Panc1 (cell line): ENCODE data around the gene ASB2. TPM values are rescaled to one million over a fixed set of nuclear protein-coding genes. Genes with fewer than 3 reads are reported as not detected.

Experiments used
- ATAC-seq: fragments of 200-7000 bp; cut with Tn5 transposase; 2 replicates; pipeline ENCODE4 v1.9.1; 2020; ENCODE audit warnings: mild to moderate bottlenecking, moderate library complexity
- BruUV-seq: library from RNA; stranded (reverse); fragments of 400-500 nt; replicated peaks from 2 replicates; lab custom pipeline; 2021; lab: Mats Ljungman, UMichigan
- CTCF ChIA-PET: fragments of 300-600 bp; sonication (Branson Sonifier 250); formaldehyde crosslinking; loops from one replicate; lab custom pipeline; 2022; ENCODE audit warnings: antibody characterized with exemption; lab: Charles Lee
- POLR2A ChIA-PET: fragments of 300-600 bp; sonication (Branson Sonifier 250); formaldehyde crosslinking; loops from one replicate; lab custom pipeline; 2022; ENCODE audit warnings: antibody characterized with exemption; lab: Charles Lee
- DNase-seq: peaks from one replicate; pipeline ENCODE4 v3.0.0-alpha.2; 2010; ENCODE audit warnings: low read depth, low spot score
- H3K27ac ChIP-seq: 2 replicates; pipeline ENCODE4 v1.5.1; 2011; ENCODE audit warnings: mild to moderate bottlenecking, low read length, inconsistent platforms
- H3K27me3 ChIP-seq: fragments of 200-500 bp; sonication (Bioruptor generic); 2 replicates; pipeline ENCODE4 v1.6.0; 2014; ENCODE audit warnings: low read length, inconsistent platforms; ENCODE audit not compliant: control insufficient read depth, insufficient read depth
- H3K36me3 ChIP-seq: fragments of 200-500 bp; sonication (Bioruptor generic); 2 replicates; pipeline ENCODE4 v1.5.1; 2014; ENCODE audit warnings: inconsistent platforms, mild to moderate bottlenecking, low read length, moderate library complexity; ENCODE audit not compliant: control insufficient read depth, insufficient read depth
- H3K4me1 ChIP-seq: 2 replicates; pipeline ENCODE4 v1.5.1; 2011; ENCODE audit warnings: inconsistent platforms, mild to moderate bottlenecking, low read length, moderate library complexity; ENCODE audit not compliant: control insufficient read depth, insufficient read depth
- H3K4me3 ChIP-seq, 2 experiments: 2 replicates each; pipeline ENCODE4 v1.5.1; 2011 to 2012; ENCODE audit warnings: low read depth in 2 of 2, low read length in 2 of 2, mild to moderate bottlenecking in 2 of 2, inconsistent platforms in 1 of 2, moderate library complexity in 1 of 2
- H3K9me3 ChIP-seq: fragments of 200-500 bp; sonication (Bioruptor generic); 2 replicates; pipeline ENCODE4 v1.5.1; 2014; ENCODE audit warnings: low read depth, mild to moderate bottlenecking, inconsistent platforms, low read length, moderate library complexity; ENCODE audit not compliant: control insufficient read depth, insufficient read depth
- CTCF ChIP-seq: fragments of 450-650 bp; IDR thresholded peaks from 2 replicates; pipeline ENCODE4 v1.5.1; 2017; ENCODE audit warnings: mild to moderate bottlenecking
- POLR2AphosphoS5 ChIP-seq: IDR thresholded peaks from 2 replicates; pipeline ENCODE4 v1.6.1; 2012; ENCODE audit warnings: mild to moderate bottlenecking, low read depth, low read length, moderate library complexity
- REST ChIP-seq, 2 experiments: IDR thresholded peaks; 2 replicates each; pipeline ENCODE4 v1.6.1; 2011 to 2012; ENCODE audit warnings: low read depth in 2 of 2, control low read depth in 1 of 2, low read length in 1 of 2, mild to moderate bottlenecking in 1 of 2, moderate library complexity in 1 of 2; ENCODE audit not compliant: insufficient read depth in 1 of 2
- SIN3A ChIP-seq: IDR thresholded peaks from 2 replicates; pipeline ENCODE4 v1.6.1; 2012; ENCODE audit warnings: low read depth, mild to moderate bottlenecking, low read length, moderate library complexity, borderline replicate concordance; ENCODE audit not compliant: insufficient read depth
- TCF7L2 ChIP-seq: IDR thresholded peaks from 2 replicates; pipeline ENCODE4 v1.6.1; 2011; ENCODE audit warnings: mild to moderate bottlenecking, low read depth, low read length, inconsistent platforms
- in situ Hi-C: cut with HindIII; loops from 2 replicates; pipeline ENCODE4 v1.10.0; 2016; ENCODE audit warnings: low sequenced_read_pairs, low pct_unique_long_range_greater_than_20kb
- intact Hi-C: fragments of 100-400 bp; cut with micrococcal nuclease; formaldehyde crosslinking; loops from one replicate; pipeline ENCODE4 v1.10.0; 2022; ENCODE audit not compliant: unreplicated experiment
- total RNA-seq: library from RNA; stranded (reverse); gene quantifications from one replicate; pipeline ENCODE4 v1.2.1, GENCODE V29; 2021; ENCODE audit not compliant: unreplicated experiment

Gene ASB2
- total RNA-seq, 1 experiment from 2014 or later, result 0.28 TPM

- ChIA-PET POLR2A (no interaction called here), CTCF (no interaction called here)
- Histone ChIP-seq H3K4me1 (no peaks in the 10 kb centered on the region), H3K9me3 (no peaks in the 10 kb centered on the region), H3K4me3 (no peak overlapping the region), H3K36me3 (no peaks in the 10 kb centered on the region), H3K27me3 (no peaks in the 10 kb centered on the region), H3K27ac (no peak overlapping the region)
- in situ Hi-C loops, result no loop called here
- no peak for DNase-seq
- TF ChIP-seq CTCF, result no peak
- BruUV-seq, result no TSS peak
- no peak for ATAC-seq
- intact Hi-C loops, result no loop called here
Observed at GRCh38 chr14:93914278-93914677, 62.1 kb downstream of the ASB2 start.

- DNase-seq, result no peak
- Histone ChIP-seq H3K36me3 (no peaks in the 10 kb centered on the region), H3K27me3 (no peaks in the 10 kb centered on the region), H3K4me1 (no peaks in the 10 kb centered on the region), H3K4me3 (no peak overlapping the region), H3K27ac (no peak overlapping the region), H3K9me3 (no peaks in the 10 kb centered on the region)
- ATAC-seq, result no peak
- in situ Hi-C loops, result no loop called here
- no TSS peak for BruUV-seq
- intact Hi-C loops, result no loop called here
- CTCF ChIA-PET, result no interaction called here
- POLR2A ChIA-PET, result interaction anchor here (0.7 kb wide), 1 partner anchor 99 kb away, joined by 4 read pairs; no protein-coding TSS in a partner anchor
- TF ChIP-seq POLR2AphosphoS5, result no peak
- TF ChIP-seq REST (IDR thresholded peaks at IDR 0.05; ENCODE audit: insufficient read depth in 1 of 2, low read depth in 2 of 2, low read length in 1 of 2), result no peak
- no peak for TF ChIP-seq SIN3A
- TF ChIP-seq CTCF, result no peak
- no peak for TF ChIP-seq TCF7L2
Observed at GRCh38 chr14:93912782-93913181, 63.6 kb downstream of the ASB2 start.
